GM18520 (cell line): ENCODE data around the gene TRERF1.
A peak's percentile ranks its signal among the peaks of the same experiment; 100 is the strongest.
"Not testable (repeated sequence)": the region's sequence is repeated elsewhere in the genome, so short reads cannot be mapped to it uniquely, and the experiment has no call there.

ENCODE experiments used
- ATAC-seq: cut with Tn5 transposase; IDR thresholded peaks from one replicate; pipeline ENCODE4 v1.9.1; 2021; ENCODE audit not compliant: unreplicated experiment

The TRERF1 gene

DNA sequence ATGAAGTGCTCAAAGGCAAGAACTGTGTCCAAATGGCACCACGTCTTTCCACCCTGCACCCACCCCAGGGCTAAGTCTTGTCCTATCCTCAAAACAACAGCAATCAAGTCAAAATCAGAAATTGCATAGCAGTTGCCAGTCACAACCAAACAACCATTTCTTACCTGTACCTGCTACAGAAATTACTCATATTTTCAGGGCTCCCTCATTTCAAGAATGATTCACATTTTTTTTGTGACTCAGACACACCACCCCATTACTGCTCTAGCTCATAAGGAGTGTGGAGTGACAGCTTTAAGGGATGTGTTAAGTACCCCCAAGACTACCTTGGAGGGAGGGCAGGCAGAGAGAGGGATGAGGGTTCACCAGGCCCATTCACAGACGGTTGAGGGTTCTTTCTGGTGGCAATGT lies 111.7 kb downstream of the TRERF1 start:
- ATAC-seq, result peak; percentile 60

DNA sequence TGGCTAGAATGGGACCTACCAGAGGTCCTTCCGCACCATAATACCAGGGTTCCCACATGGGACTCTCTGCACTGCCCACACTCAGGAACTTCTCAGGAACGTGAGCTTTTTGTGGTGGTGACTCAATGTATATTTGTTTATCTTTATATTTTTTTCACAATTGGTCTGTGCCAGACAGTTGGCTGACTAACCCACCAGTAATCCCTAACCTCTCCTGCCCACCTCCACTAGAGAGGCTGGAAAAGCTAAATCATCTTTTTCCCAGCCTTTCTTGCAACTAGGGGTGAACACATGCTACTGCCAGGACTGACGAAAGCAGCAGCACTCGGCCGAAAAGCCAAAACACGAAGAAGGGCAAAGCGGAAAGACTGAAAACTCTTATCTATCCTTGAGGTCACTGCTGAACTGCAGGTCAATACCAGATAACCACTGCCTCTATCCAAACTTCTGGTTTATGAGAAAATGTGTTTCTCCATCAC lies 112.9 kb downstream of the TRERF1 start:
- no peak for ATAC-seq

DNA sequence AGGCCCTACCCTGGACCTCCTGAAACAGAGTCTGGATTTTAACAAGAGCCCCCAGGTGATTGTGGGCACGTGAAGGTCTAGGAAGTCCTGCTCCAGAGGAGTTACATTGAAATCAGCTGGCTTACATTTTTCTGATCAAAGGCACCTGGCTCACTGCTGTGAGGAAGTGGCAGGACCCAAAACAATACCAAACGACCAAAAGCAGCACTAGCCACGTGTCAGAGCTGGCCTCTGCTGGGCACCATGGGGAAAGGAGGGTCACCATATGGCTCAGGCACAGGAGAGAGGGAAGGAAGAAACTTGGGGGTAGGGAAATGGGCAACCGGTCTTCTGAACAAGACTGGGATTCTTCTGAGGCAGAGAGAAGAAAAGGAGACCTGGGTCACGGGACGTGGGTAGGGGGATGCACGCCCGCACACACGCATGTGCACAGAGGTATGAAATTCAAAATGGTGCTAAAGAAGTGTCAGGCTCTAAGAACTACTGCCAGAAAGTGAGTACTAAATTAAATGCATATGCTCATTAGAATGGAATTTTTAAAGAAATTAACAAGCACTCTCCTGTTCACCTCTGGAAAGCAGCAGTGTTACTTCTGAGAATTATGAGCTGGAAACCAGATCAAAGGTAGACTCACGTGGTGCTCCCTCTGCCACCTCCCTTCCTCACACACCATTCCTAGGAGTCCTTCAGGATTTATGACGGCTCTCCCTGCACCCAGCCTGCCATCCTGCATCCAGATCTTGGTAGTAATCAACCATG lies 113.6 kb downstream of the TRERF1 start:
- ATAC-seq, result no peak

DNA sequence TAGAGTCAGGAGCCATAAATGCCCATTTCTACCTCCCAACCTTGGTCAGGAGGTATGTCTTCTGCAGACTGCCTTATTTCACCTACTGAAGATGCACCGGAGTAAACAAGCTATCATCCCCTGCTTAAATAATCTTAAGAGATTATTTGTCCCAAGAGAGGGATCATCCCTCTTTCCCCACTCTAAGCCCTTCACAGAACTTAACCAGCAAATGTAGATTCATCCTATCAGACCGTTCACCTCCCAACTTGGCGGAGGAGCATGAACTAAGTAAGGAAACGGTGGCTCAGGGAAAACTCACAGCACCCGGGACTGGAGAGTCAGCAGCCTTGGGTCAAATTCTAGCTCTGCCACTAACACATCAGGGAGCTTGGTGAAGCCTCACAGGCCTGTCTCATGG lies 115.3 kb downstream of the TRERF1 start:
- no peak for ATAC-seq

DNA sequence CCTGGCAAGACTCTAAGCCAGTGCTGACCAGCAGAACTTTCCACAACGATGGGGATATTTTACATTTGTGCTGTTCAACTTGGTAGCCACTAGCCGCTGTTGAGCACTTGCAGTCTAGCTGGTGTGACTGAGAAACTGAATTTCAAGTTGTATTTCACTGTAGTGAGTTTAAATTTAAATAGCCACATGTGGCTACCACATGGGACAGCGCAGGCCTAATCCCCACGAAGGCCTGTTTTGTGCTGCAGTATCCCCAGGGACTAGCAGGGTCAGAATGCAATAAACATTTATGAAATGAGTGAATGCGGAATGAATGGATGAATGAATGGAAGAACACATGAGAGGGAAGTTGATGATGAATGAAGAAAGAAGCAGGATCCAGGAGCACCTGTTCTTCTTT lies 115.8 kb downstream of the TRERF1 start:
- ATAC-seq, result no peak

DNA sequence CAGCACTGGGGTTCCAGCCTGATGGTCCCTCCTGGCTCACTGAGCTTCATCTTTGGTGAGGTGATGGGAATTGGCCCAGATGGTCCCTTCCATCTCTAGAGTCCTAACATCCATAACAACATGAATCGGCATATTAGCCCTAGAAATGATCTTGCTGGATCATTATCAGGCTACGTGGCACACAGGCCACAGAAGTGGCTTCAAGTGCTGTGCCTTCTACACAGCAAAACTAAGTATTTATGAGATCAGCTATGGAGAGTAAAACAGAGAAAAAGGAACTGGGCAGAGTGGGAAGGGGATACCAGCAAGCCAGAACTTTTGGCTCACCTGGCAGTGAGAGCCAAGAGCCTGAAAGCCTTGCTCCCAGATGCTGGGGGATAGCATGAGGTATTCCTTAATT lies 116.9 kb downstream of the TRERF1 start:
- no peak for ATAC-seq

DNA sequence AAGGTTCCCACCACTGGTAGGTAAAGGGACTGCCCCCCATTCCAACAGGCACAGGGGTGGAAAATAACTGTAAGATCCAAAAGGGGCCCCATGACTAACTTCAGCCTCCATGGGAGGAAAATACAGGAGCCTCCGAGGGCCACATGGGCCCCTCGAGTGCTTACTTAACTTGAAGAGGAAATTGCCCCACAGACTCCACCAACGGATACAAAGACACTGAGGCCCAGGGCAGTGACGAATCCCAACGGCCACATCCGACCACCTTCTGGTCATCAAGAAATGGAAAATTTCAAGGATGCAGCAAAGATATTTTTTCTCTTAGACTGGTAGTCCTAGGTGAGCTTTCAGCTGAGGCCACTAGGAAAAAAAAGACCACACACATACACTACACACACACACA lies 118.1 kb downstream of the TRERF1 start:
- no peak for ATAC-seq

DNA sequence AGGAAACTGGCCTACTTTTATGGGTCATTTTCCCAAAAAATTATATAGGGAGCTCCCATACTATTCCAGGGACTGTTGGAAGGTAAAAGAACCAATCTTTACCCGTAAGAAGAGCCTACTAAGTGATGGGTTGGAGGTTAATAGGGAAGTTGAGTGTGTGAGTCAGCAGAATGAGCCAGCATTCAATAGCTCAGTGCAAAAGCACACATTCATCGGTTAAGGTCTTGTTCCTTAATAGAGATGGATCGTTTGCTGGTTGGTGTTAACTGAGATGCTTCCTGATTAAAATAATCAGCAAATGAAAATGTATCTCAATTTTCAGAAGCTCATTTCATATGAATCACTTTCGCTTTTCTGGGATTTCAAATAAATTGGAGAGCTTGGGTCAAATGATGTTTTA lies 118.8 kb downstream of the TRERF1 start:
- no peak for ATAC-seq

DNA sequence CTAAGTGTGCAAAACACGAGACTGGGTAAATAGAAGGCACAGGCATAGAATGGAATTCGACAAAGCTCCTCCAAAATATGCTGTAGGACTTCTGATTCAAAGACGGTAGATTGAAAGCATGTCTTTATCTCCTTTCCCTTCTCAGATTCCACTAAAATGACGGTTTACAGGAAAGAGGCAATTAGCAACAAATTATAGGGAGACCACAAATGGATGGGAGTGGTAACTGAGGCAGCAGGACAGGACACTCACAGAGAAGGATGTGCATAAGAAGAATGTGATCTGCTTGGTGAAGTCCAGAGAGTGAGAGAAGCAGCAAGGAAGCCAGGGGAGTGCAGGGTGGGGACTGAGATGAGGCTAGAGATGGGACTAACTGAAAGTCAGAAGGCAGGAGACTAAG lies 120.7 kb downstream of the TRERF1 start:
- no peak for ATAC-seq

DNA sequence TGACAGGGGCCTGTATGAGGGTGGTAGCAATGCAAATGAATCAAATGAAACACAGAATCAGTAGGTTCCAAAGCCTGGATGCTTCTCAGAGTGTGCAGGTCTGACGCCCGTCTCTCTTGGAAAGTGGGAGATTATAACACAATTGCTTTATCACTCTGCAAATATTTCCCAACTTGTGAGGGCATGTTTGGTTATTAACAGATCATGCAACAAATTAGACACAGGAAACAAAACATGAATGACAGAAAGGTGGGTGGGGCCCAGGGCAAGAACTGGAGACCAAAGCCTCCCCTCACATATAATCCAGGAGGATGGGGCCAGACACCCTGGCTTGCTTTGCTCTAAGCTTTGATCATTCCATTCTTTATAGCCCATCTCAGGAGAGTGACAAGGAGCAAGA lies 125.5 kb downstream of the TRERF1 start:
- no peak for ATAC-seq

DNA sequence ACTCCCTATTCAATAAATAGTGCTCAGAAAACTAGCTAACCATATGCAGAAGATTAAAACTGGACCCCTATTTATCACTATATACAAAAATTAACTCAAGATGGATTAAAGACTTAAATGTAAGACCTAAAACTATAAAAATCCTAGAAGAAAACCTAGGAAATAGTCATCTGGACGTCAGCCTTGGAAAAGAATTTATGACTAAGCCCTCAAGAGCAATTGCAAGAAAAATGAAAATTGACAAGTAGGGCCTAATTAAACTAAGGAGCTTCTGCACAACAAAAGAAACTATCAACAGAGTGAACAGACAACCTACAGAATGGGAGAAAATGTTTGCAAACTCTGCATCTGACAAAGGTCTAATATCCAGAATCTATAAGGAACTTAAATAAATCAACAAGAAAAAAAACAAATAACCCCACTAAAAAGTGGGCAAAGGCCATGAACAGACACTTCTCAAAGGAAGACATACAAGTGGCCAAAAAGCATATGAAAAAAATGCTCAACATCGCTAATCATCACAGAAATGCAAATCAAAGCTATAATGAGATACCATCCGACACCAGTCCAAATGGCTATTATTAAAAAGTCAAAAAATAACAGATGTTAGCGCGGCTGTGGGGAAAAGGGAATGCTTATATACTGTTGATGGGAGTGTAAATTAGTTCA lies 126.9 kb downstream of the TRERF1 start:
- ATAC-seq, result not testable (repeated sequence)

DNA sequence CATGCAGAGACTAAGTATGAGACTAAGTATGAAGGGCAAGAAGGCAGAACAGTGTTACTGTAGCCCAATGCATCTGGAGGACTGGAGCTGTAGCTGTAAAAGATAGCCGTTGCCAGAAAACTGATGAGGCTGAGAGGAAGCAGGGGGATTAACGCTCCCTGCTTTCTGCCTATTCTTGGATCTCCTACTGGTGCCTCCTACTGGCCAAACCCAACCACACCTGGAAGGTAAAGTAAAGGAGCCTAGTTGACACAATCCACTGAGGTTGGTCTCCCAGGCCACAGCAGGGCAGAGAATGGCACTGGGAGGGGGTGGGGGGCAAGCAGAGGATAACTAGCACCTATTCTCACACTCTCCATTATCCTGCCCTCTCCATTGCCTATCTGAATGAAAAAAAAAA lies 129.1 kb downstream of the TRERF1 start:
- no peak for ATAC-seq

DNA sequence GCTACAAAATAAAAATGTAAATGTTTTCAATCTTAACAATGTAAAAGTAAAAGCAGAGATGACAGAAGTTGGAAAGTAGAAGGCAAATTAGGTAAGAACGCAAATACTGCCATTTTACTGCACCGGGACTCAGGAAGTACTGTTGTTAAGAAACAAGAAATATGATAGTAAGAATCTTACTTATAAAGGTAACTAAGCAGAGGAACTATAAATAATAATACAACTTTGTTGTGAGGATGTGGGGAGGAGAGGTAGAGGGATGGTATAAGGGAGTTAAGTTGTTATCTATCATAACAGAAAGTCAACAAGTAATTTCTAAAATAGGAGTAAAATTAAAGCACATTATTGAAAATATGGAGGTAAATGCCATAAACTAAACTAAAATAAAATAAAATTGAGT lies 129.8 kb downstream of the TRERF1 start:
- no peak for ATAC-seq

DNA sequence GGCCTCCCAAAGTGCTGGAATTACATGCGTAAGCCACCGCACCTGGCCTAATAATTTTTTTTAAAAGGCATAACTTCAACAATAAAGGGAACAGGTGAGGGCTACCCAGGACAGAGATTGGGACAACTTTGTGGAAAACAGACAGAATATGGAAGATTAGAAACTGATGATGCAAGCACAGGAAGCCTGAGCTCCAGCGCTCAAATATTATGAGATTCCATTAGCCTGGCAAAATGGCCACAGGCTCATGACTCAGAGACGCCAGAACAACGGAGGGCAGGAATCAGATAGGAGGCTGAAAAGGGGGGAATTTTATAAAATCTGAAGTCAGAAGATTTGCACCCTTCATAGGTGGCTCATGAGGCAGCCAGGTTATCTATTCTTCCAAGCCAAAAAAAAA lies 131.0 kb downstream of the TRERF1 start:
- no peak for ATAC-seq

DNA sequence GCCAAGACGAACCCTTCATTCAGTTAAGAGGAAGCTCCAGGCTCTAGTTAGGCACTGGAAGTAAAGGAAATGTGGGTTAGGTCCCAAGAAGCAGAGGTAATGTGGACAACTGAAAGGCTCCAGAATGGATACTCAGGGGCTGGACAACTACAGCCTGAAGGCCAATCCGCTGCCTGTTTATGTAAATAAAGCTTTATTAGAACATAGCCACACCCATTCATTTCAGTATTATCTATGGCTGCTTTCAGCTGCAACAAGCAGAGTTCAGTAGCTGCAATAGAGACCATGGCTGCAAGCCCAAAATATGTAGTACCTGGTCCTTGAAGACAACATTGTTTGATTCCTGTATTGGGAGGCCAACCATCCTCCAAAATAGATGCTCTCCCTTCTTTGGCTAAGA lies 133.2 kb downstream of the TRERF1 start:
- ATAC-seq, result no peak

DNA sequence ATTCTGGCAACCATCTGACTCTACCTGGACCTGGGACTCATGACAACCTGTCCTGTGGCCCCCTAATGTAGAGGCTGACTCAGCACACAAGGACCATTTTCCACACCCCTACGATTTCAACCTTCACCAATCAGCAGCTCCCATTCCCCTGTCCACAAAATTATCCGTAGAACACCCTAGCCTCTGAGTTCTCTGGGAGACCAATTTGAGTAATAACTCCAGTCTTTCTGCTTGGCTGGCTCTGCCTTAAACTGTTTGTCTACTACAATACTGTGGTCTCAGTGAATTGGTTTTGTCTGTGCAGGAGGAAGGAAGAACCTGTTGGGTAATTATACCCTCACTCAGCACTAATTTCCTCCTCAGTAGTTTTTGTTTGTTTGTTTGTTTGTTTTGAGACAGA lies 134.7 kb downstream of the TRERF1 start:
- ATAC-seq, result no peak

DNA sequence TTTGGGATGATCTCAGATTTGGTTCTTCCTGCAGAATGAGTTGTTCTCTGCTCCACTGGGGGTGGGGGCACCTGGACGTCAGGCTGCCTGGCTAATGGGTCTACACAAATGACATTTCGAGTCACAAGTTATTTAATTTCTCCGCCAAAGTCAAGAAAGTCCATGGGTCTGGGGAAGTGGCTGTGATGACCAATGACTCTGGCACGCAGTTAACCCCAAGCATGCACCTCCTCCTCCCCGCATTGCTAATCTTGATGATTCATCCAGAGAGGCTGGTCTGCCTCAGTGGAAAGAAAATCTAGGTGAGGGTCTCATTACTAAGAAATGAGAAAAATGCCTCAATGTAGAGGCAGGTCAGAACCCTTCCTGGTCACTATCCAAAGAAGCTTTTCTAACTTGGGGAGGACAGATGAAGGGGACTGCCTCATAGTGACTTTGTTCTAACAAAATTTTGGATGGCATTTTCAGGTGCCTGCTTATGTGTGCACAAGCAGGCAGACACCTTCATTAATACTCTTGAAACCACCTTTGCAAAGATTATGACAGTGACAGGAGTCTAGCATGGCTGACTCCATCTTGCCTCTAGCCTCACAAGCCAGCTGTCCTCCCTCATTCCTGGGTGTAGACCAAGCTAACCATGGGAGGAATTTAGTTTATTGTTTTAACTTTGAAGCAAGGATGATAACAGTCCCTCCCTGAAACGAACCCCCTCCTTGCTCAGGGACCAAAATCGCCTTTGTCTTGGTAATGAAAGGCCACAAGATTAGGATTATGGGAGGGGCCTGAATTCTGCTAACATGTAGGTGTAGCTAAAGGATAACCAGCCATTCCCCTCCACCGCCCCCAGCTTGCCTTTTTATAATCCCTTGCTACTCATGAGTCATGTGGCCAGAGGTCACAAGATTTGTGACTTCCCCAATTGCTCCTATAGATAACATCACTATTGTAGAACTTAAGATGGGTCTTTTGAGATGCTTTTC lies 135.4 kb downstream of the TRERF1 start:
- no peak for ATAC-seq

DNA sequence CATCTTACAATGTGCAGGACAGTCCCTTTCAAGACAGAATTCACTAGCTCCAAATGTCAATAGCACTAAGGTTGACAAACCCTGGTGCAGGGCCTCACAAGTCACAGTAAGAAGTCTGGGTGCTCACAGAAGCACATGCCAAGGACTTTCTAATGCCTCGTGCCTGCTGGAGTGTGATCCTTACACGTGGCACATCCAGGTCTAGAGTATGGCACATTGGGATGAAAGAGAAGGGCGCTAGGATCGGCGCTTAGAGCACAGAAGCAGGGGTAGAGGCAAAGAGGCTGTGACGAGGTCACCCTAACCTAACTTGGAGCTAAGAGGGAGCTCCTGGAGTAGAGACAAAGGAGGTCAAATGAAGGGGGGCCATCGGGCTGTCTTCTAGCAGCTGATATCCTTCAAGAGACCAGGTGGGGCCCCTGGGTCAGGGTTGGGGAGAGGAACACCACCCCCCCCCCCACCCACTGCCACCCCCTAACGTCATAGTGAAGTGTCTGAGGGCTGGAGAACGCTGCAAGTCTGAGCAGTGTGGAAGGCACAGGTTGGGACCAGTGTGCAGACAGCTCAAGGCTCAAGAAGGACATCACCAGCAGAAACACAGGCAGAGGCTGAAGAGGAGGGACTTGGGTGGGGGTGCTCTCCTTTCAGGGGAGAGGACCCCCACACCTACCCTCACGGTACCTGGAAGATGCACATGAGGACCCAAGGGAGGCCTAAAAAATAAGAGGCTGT lies 136.3 kb downstream of the TRERF1 start:
- ATAC-seq, result no peak

DNA sequence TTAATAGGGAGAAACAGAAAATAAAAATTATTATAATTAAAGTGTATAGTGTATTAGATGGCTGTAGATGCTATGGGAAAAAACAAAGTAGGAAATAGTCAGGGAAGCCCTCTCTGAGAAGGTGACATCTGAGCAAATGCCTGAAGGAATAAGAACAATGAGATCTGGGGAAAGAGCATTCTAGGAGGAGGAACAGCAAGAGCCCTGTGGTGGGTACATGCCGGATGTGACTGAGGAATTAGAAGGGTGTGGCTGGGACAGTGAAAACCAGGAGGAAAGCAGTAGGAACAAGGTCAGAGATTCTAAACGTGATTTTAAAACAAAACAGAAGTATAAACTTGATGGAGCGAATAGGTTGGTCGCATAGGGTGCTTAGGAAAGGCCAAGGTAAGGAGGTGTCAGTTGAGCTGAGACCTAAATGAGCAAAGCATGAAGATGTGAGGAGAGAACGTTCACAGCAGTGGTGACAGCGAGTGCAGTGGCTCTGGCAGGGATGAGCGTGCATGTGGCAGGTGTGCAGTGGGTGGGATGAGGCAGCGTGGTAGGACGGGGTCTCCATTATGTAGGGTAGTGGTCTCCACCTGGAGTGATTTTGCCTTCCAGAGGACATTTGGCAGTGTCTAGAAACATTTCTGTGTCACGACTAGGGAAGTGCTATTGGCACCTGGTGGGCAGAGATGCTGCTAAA lies 137.0 kb downstream of the TRERF1 start:
- no peak for ATAC-seq

DNA sequence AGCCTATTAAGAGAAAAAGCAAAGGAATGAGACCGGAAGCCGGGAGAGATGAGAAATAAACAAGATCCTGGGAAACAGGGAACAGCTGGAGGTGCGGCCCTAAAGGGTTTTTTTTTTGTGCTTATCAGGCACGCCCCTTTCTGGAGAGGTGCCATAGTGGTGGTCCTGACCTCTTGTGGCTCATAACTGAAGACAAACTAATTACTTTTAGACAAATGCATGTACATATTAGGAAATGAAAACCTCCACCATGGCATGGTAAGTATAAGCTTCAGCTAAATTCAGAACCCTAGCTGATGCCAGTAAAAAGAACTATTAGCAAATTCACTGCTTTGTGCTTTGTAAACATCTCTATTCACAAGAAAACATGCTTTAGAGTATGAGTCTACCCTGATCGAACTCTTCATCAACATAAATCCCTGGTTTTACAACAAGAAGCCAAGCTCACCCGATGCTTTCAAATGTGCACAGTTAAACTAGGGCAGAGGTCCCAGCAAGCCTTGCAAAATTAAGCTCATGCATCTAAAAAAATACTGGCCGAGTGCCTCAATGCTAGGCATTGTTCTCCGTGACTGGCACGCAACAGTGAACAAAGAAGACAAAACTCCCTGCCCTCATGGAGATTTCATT lies 137.7 kb downstream of the TRERF1 start:
- ATAC-seq, result no peak
